Activated naive CD4-positive, alpha-beta T cell treated with anti-CD3 and anti-CD28 coated beads, Interleukin-2, amount 50 U/mL, for 24 hours (primary cell): ENCODE data around the gene AZU1.
A peak's percentile ranks its signal among the peaks of the same experiment; 100 is the strongest.

Experiments
- H3K27ac Mint-ChIP-seq: one replicate; pipeline ENCODE4 v1.8.0; 2021; ENCODE audit warnings: mild to moderate bottlenecking, mixed read lengths
- H3K27me3 Mint-ChIP-seq: one replicate; pipeline ENCODE4 v1.8.0; 2021; ENCODE audit warnings: mixed read lengths
- H3K36me3 Mint-ChIP-seq: one replicate; pipeline ENCODE4 v1.8.0; 2021; ENCODE audit warnings: mixed read lengths
- H3K4me1 Mint-ChIP-seq: one replicate; pipeline ENCODE4 v1.8.0; 2021; ENCODE audit warnings: mixed read lengths
- H3K4me3 Mint-ChIP-seq: one replicate; pipeline ENCODE4 v1.8.0; 2021; ENCODE audit warnings: mild to moderate bottlenecking, mixed read lengths
- H3K9me3 Mint-ChIP-seq: one replicate; pipeline ENCODE4 v1.8.0; 2021; ENCODE audit warnings: mixed read lengths

The AZU1 gene

DNA sequence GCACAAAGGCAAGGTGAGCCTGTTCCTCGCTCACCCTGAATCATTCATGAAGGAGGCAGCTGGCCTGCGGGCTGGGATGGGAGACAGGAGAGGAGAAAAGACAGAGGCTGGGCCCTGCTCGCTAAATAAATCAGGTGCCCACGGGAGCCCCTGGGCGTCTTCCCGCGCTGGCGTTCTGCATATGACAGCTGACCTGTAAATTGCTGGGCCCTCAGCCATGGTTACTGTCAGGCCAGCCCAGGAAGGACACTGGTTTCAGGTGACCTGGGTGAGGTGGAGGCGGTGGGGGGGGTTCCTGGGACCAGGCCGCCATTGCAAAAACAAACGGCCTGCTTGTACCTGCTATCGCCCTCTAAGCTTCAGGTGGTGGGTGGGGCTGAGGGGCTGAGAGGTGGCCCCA is 33.8 kb upstream of the AZU1 start:
- no peaks in the 10 kb centered on the region for H3K9me3 Mint-ChIP-seq
- H3K27me3 Mint-ChIP-seq, result no peaks in the 10 kb centered on the region
- H3K27ac Mint-ChIP-seq, result no peak overlapping the region
- H3K4me3 Mint-ChIP-seq, result no peak overlapping the region
- peaks cover 4% of the 10 kb centered on the region for H3K4me1 Mint-ChIP-seq
- H3K36me3 Mint-ChIP-seq, result peaks cover 3% of the 10 kb centered on the region

DNA sequence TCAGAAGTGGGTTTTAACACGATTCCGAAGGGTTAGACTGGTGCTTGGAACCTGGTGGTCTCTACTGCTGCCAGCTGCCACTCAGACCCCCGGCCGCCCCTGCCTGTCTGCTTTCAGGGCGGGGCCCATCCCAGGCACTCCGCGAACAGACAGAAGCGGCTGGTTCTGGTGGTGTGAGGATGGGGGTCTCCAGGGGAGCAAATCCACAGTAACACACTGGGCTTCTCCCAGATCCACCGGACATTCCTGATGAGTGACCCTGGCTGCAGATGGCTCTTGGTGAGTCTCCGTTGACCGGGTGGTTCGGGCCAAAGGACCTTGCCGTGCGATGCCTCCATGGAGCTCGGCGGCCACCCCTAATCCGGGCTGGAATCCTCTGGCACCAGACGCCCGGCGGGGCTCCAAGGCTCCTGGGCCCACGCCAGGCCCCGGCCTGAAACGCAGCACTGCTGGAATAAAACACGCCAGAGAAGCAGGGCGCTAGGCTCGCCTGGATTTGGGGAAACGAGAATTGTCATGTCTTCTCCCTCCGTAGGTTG is 32.5 kb upstream of the AZU1 start:
- H3K36me3 Mint-ChIP-seq, result peaks cover 11% of the 10 kb centered on the region
- H3K4me3 Mint-ChIP-seq, result no peak overlapping the region
- no peaks in the 10 kb centered on the region for H3K27me3 Mint-ChIP-seq

DNA sequence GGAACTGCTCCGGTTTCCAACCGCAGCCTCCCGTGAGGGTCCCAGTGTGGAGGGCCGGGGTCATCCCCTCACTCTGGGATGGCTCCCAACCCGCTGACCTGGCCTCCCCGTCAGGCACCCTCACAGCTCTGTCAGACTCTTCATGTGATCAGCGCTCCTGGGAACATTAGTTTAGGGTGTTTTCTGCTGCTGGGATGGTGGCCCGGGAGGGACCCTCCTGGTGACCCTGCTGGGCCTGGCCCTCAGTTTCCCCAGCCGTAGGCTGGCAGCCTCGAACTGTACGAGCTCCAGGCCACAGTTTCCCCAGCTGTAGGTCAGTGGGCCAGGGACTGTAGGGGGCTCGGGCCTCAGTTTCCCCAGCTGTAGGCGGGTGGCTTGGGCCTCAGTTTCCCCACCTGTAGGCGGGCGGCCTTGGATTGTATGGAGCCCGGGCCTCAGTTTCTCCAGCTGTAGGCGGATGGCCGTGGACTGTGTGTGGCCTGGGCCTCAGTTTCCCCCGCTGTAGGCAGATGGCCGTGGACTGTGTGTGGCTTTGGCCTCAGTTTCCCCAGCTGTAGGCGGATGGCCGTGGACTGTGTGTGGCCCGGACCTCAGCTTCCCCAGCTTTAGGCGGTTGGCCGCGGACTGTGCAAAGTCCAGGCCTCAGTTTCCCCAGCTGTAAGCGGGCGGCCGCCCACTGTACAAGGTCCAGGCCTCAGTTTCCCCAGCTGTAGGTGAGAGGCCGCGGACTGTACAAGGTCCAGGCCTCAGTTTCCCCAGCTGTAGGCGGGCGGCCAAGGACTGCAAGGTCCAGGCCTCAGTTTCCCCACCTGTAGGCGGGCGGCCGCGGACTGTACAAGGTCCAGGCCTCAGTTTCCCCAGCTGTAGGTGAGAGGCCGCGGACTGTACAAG is 31.7 kb upstream of the AZU1 start:
- H3K9me3 Mint-ChIP-seq, result no peaks in the 10 kb centered on the region
- no peaks in the 10 kb centered on the region for H3K27me3 Mint-ChIP-seq
- H3K4me3 Mint-ChIP-seq, result peak overlapping the region; percentile 23
- H3K27ac Mint-ChIP-seq, result no peak overlapping the region
- peaks cover 11% of the 10 kb centered on the region for H3K36me3 Mint-ChIP-seq
- peaks cover 21% of the 10 kb centered on the region for H3K4me1 Mint-ChIP-seq

More for the DNA sequence above, 32.5 kb upstream of the AZU1 start:
- peaks cover 15% of the 10 kb centered on the region for H3K4me1 Mint-ChIP-seq
- no peak overlapping the region for H3K27ac Mint-ChIP-seq
- H3K9me3 Mint-ChIP-seq, result no peaks in the 10 kb centered on the region

DNA sequence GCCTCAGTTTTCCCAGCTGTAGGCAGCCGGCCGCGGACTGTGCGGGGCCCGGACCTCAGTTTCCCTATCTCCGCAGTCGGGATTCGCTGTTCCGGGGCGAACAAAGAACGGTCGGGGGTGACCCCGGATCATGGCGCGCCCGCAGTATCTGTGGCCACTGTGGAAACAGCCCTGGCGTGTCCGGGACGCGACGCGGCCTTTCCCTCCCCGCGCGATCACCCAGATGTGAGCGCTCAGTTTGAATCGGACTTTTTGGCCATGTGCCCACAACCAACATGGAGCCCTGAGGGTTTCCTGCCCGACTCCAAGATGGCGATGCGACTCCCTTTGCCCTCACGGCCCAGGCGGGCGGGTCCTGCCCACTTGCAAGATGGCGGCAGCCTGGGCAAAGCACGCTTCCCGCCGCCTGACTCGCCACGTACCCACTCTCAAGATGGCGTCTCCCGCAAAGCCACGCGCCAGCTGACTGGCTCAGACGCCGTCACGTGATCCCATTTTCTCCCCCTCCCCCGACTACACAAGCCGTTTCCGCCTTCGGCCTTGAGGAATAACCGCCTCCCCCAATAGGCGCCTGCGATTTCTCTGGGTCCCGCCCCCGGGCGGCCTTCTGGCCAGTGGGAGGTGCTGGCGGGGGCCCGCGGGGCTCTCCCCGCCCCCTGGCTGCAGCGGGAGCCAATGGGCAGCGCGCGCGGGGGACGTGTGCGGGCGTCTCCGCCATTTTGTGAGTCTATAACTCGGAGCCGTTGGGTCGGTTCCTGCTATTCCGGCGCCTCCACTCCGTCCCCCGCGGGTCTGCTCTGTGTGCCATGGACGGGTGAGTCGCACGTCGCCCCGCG is 30.7 kb upstream of the AZU1 start, which contains the start of gene PTBP1:
PTBP1 (plus strand) TSS at position 761 of the 836 bp plus-strand sequence; CDS start at position 807, 46 bp downstream.
- Mint-ChIP-seq H3K36me3 (peaks cover 11% of the 10 kb centered on the region), H3K4me3 (peak within 1 kb of the TSS; percentile 98), H3K9me3 (no peaks in the 10 kb centered on the region), H3K4me1 (peaks cover 27% of the 10 kb centered on the region), H3K27me3 (no peaks in the 10 kb centered on the region), H3K27ac (peak within 1 kb of the TSS; percentile 96)

DNA sequence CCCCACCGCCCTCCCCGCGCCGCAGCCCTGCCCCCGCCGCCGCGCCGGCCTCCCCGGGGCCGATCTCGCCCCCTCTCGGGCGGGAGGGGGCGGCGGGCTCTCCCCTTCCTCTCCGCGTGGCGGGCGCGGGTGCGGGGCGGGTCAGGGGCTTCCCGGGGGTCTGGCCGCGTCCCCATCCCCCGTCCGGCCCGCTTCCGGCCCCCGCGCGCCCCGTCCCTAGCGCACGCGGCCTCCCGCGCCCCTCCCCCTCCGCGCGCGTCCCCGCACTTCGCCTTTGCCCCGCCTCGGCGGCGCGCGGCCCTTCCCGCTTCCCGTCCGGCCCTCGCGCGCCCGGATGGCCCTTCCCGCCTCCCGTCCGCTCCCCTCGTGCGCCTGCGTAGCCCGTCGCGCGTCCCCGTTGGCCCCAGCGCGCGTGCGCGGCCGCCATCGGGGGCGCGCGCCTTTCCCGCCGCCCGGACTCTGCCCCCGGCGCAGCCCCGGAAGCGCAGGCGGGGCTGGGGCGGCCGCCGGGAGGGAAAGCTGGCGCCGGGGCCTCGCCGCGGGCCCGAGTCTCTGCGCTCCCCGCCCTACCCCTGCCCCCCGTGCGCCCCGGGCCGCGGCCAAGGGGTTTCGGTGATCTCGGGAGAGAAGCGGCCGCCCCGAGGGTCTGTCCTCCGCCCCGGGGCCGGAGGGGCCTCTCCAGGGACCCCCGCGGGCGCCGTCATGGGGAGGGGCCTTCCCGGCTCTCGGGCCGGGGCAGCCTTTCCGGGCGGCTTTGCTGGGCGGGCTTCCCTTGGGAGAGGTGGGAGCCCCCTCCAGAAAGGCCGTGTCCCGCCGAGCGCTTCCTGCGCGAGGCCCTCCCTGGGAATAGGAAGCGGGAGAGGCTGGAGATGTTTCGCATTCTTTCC is 29.9 kb upstream of the AZU1 start:
- Mint-ChIP-seq H3K27ac (peak overlapping the region; percentile 92), H3K36me3 (peaks cover 11% of the 10 kb centered on the region), H3K4me3 (peak overlapping the region; percentile 98), H3K4me1 (peaks cover 34% of the 10 kb centered on the region), H3K27me3 (no peaks in the 10 kb centered on the region), H3K9me3 (no peaks in the 10 kb centered on the region)

DNA sequence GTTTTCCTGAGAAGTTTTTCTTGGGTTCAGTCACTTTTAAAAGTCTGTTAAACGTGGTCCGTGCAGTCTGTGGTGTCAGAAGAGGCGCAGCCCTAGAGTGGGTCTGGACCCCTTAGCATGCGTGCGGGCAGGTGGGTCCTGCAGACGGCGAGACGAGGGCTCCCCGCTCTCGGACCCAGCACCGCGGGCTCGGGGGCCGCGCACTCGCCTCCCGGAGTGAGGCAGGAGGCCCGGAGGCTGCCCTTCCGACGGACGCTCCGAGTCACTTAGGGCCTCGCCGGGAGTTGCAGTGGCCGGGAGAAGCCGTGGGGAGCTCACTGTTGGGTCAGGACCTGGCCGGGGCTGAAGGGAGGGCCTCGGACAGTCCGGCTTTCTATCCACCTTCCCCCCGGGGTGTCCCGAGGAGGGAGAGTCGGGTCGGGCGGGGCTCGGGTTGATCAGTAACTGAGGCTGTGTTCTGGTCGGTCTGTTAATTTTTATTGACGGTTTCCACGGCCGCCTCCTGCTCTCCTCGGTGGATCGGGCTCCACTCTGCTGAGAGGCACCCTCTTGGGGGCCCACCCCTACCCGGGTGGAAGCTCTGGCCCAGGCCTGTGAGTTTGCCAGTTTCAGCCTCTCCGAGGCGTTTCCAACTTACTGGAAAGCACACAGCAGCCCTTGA is 29.1 kb upstream of the AZU1 start:
- Mint-ChIP-seq H3K9me3 (no peaks in the 10 kb centered on the region), H3K36me3 (peaks cover 11% of the 10 kb centered on the region), H3K27ac (peak overlapping the region; percentile 95), H3K27me3 (no peaks in the 10 kb centered on the region), H3K4me3 (peak overlapping the region; percentile 88), H3K4me1 (peaks cover 39% of the 10 kb centered on the region)

DNA sequence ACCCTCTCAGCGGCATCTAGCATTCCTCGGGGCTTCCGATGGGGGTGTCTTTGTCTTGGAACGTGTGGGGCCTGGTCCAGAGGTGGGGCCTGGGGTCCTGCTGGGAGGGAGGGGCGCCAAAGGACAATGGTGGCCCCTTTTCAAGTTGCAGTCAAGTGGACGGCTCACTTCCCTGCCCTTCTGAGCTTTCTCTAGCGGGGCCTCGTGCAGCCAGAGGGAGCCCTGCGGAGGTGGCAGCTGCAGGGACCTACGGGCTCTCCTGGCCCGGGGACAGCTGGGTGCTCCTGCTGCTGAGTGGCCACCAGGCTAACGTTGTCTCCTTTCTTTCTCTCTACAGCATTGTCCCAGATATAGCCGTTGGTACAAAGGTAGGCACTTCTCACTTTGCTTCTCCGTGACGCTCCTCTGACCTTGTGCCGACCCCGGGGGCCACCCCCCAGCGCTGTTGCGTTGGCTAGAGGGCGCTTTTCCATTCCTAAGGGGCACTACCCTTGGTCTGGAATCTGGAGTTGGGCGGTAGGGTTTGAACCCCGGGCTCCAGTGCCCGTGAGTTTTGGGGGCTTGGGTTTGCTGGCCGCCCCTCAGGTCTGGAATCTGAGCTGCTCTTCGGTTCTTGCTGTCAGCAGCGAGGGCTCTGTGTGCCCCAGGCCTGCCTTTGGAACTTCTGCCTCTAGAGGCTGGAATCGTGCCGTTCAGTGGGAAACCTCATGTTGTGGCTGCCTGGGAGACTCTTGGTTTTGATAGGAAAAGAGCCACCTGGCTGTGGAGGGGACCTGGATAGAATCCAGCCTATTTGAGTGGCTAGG is 28.4 kb upstream of the AZU1 start:
- Mint-ChIP-seq H3K9me3 (no peaks in the 10 kb centered on the region), H3K4me1 (peaks cover 39% of the 10 kb centered on the region), H3K36me3 (peaks cover 11% of the 10 kb centered on the region), H3K4me3 (peak overlapping the region; percentile 88), H3K27me3 (no peaks in the 10 kb centered on the region), H3K27ac (peak overlapping the region; percentile 95)

DNA sequence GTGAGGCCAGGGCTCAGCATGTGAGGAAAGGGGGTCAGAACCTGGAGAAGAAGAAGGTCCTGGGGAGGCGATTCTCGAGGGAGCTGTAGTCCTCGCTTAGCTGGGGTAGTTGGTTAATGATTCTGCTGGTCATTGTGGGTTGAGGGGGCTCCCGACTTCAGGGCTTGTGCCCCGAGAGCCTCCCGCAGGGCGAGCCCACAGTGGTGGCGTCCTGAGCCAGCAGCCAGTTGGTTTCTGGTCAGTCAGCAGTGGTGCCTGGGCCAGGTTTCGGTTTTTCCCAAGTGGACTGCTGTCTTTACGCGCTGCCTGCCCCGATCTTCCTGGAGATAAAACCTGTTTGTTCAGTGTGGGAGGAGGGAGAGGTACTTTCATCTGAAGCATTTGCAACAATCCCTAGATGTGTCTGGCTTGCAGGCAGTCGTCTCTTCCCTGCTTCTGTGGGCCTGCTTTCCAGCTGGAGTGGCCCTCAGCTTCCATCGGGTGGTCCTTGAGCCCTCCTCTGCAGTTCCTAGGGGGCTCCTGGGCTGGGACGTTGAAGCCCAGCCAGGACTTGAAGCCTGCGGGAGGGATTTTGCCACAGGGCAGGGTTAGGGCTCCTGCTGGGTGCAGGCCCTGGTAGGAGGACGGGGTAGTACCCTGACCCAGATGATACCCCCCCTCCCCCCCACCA is 27.1 kb upstream of the AZU1 start:
- peak overlapping the region; percentile 95 for H3K27ac Mint-ChIP-seq
- no peaks in the 10 kb centered on the region for H3K9me3 Mint-ChIP-seq
- H3K4me3 Mint-ChIP-seq, result peak overlapping the region; percentile 88
- H3K36me3 Mint-ChIP-seq, result peaks cover 13% of the 10 kb centered on the region
- H3K4me1 Mint-ChIP-seq, result peaks cover 39% of the 10 kb centered on the region
- no peaks in the 10 kb centered on the region for H3K27me3 Mint-ChIP-seq

DNA sequence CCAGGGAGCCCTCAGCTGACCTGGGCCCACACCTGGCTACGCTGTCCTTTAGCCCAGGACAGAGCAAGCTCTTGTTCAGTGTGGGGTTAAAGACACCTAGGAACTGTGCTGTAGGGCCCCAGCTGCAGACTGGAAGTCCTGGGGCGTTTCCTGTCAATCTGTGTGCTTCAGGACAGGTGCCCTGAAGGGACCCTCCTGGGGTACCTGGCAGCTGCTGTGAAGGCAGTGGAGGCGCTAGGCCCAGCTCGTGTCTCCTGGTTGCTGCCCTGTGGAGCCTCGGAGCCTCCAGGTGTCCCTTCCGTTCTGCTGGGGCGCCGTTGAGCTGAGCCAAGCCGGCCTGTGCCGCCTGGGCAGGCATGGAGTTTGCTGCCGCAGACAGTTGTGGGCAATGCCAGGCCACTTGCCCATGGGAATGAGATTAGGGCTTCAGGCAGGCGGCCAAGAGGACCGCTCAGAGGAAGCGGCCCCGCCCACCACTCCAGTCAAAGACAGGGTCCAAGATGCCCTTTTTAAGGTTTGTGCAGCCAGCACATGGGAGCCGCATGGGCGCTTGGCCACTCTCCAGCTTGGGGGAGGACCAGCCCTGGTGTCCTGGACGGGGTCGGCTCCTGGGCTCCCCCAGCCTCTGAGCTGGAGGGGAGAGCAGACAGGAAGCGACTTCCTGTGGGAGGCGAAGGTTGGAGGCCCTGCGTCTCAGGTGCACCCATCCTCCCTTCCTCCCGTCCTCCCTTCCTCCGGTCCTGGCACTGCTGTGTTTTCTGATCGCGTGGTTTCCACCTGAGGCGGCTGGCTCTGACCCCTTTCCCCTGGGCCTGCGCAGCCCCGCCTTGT is 26.4 kb upstream of the AZU1 start:
- peak overlapping the region; percentile 55 for H3K27ac Mint-ChIP-seq
- H3K4me1 Mint-ChIP-seq, result peaks cover 39% of the 10 kb centered on the region

DNA sequence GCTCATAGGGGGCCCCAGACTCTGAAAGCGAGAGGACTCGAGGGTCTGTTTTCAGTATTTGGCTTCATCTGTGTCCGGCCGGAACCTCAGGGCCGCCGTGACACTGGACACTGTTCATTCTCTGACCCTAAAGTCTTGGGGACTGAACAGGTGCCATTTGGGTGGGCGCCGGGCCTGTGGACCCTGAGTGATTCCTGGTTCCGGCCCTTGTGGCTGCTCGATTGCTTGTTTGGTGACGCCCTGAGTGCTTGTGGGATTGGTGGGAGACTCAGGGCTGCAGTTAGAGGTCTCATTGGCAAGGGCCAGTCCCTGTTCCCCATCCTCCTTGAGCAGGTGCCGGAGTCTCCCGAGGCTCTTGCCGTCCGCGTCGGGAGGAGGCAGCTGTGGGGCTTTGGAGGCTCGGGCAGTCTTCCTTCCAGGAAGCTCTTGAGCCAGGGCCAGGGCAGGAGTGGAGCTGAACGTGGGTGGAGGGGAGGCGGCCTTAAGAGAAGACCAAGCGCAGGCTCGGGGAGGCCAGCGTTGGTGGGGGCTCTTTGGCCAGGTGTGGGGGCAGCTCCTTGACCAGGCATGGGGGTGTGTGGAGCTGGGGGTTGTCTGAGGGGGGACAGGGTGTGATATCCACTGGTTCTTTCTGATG is 25.7 kb upstream of the AZU1 start:
- peak overlapping the region; percentile 51 for H3K27ac Mint-ChIP-seq

More for the DNA sequence above, 26.4 kb upstream of the AZU1 start:
- Mint-ChIP-seq H3K4me3 (peak overlapping the region; percentile 83), H3K27me3 (no peaks in the 10 kb centered on the region), H3K9me3 (no peaks in the 10 kb centered on the region), H3K36me3 (peaks cover 13% of the 10 kb centered on the region)

DNA sequence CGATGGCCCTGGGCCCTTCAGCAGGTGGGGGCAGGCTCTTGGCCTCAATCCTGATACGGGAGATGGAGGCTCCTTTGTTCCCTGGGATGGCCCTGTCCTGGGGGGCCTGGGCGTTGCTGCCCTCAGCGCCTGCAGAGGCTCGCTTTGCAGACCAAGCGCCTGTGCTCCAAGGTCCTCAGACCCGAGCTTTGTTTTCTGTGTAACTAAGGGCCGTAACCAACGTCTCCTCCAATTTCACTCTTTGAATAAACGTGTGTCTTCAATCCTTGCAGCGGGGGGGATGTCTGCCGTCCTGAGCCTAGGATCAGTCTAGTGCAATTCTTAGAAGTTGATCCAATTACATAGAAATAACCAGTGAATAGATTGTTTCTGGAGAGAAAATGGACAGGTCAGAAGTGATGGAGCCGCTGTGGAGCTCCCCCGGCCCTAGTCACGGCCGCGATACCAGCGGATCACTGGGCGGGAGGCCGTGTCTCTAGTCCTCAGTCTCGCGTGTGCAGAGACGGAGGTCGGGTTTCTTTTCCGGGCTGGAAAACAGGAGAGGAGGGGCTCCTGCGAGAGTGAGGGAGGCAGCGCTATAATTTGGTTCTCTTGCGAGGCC is 25.0 kb upstream of the AZU1 start:
- Mint-ChIP-seq H3K36me3 (peaks cover 16% of the 10 kb centered on the region), H3K4me1 (peaks cover 35% of the 10 kb centered on the region), H3K4me3 (peak overlapping the region; percentile 38), H3K27me3 (no peaks in the 10 kb centered on the region), H3K9me3 (no peaks in the 10 kb centered on the region), H3K27ac (peak overlapping the region; percentile 61)

More for the DNA sequence above, 25.7 kb upstream of the AZU1 start:
- Mint-ChIP-seq H3K9me3 (no peaks in the 10 kb centered on the region), H3K4me1 (peaks cover 35% of the 10 kb centered on the region), H3K27me3 (no peaks in the 10 kb centered on the region), H3K4me3 (peak overlapping the region; percentile 83), H3K36me3 (peaks cover 13% of the 10 kb centered on the region)

DNA sequence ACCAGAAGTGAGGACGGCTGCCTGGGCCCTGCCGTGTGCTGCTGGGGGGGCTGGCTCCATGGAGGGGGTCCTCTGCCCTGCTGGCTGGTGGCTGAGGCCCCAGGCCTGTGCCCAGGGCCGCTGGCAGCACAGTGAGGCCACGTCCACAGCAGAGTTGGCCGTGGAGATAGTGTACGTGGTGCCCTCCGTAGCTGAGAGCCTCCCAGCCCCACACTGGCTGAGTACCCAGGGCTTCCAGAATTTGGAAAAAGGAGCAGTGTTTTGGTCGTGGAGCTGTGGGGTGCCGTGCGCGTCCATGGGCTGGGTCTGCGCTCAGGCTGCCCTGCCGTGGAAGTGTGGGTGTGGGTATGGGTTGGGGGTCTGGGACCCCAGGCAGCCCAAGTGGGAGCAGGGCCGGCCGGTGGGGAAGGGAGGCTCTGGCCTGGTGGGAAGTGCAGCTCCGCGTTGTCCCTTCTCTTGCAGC is 24.5 kb upstream of the AZU1 start:
- H3K9me3 Mint-ChIP-seq, result no peaks in the 10 kb centered on the region
- H3K4me1 Mint-ChIP-seq, result peaks cover 35% of the 10 kb centered on the region
- H3K27ac Mint-ChIP-seq, result peak overlapping the region; percentile 83
- H3K36me3 Mint-ChIP-seq, result peaks cover 16% of the 10 kb centered on the region
- peak overlapping the region; percentile 26 for H3K4me3 Mint-ChIP-seq
- H3K27me3 Mint-ChIP-seq, result no peaks in the 10 kb centered on the region
